ENCODE data around the gene GLOD5.
"Not testable (repeated sequence)": the region's sequence is repeated elsewhere in the genome, so short reads cannot be mapped to it uniquely, and the experiment has no call there.

Gene GLOD5

GRCh38 chrX:48793935-48794334, 32.4 kb downstream of the GLOD5 start:
- DNase-seq (ENCODE audit: low read depth in 3 of 3), result no peak

- no peak for DNase-seq (ENCODE audit: low read depth in 3 of 3)
Observed at GRCh38 chrX:48794340-48794910, 32.9 kb downstream of the GLOD5 start.

- DNase-seq (ENCODE audit: low read depth in 3 of 3), result no peak
Observed at GRCh38 chrX:48794911-48795515, 33.5 kb downstream of the GLOD5 start.

GRCh38 chrX:48798318-48798717, 36.8 kb downstream of the GLOD5 start:
- DNase-seq (ENCODE audit: low read depth in 3 of 3), result no peak

GRCh38 chrX:48800574-48801279, 39.2 kb downstream of the GLOD5 start:
- no peak for DNase-seq (ENCODE audit: low read depth in 3 of 3)

- peak; percentile 72 to 91 (median 88) for DNase-seq (ENCODE audit: low read depth in 3 of 3)
Observed at GRCh38 chrX:48801280-48802088, 39.9 kb downstream of the GLOD5 start, which contains the start of gene HDAC6. Gene HDAC6, plus strand, starts transcription at chrX:48802067. Its CDS starts 626 bp downstream, at chrX:48802693.

- no peak for DNase-seq (ENCODE audit: low read depth in 3 of 3)
Observed at GRCh38 chrX:48802089-48802904, 40.8 kb downstream of the GLOD5 start.

GRCh38 chrX:48802905-48803200, 41.3 kb downstream of the GLOD5 start:
- DNase-seq (ENCODE audit: low read depth in 3 of 3), result no peak

- no peak for DNase-seq (ENCODE audit: low read depth in 3 of 3)
Observed at GRCh38 chrX:48806081-48806480, 44.5 kb downstream of the GLOD5 start.

- no peak for DNase-seq (ENCODE audit: low read depth in 3 of 3)
Observed at GRCh38 chrX:48813644-48814043, 52.1 kb downstream of the GLOD5 start.

GRCh38 chrX:48814722-48815121, 53.2 kb downstream of the GLOD5 start:
- no peak for DNase-seq (ENCODE audit: low read depth in 3 of 3)

GRCh38 chrX:48815266-48815665, 53.7 kb downstream of the GLOD5 start:
- no peak for DNase-seq (ENCODE audit: low read depth in 3 of 3)

GRCh38 chrX:48816014-48816810, 54.7 kb downstream of the GLOD5 start:
- DNase-seq (ENCODE audit: low read depth in 3 of 3), result no peak

GRCh38 chrX:48818098-48818497, 56.6 kb downstream of the GLOD5 start:
- DNase-seq (ENCODE audit: low read depth in 3 of 3), result no peak

- no peak for DNase-seq (ENCODE audit: low read depth in 3 of 3)
Observed at GRCh38 chrX:48818866-48819265, 57.3 kb downstream of the GLOD5 start.

- not testable (repeated sequence) for DNase-seq (ENCODE audit: low read depth in 3 of 3)
Observed at GRCh38 chrX:48819394-48819793, 57.8 kb downstream of the GLOD5 start.

- no peak for DNase-seq (ENCODE audit: low read depth in 3 of 3)
Observed at GRCh38 chrX:48823053-48823452, 61.5 kb downstream of the GLOD5 start.
